KOPT-K1 (cell line): ENCODE measurements around the gene TOM1L1.
"Not testable (repeated sequence)": the region's sequence is repeated elsewhere in the genome, so short reads cannot be mapped to it uniquely, and the experiment has no call there.

Source experiments
- H3K27ac ChIP-seq: fragments of 200-600 bp; sonication (generic); 2 replicates; pipeline ENCODE4 v1.5.1; 2016; ENCODE audit warnings: antibody characterized with exemption, mild to moderate bottlenecking, low read depth, low read length; ENCODE audit not compliant: poor library complexity, severe bottlenecking
- H3K36me3 ChIP-seq: fragments of 200-600 bp; sonication (generic); 2 replicates; pipeline ENCODE4 v1.5.1; 2017; ENCODE audit warnings: antibody characterized with exemption, mild to moderate bottlenecking, low read length, moderate library complexity; ENCODE audit not compliant: insufficient read depth
- H3K9me3 ChIP-seq: fragments of 200-600 bp; sonication (generic); 2 replicates; pipeline ENCODE4 v1.5.1; 2017; ENCODE audit warnings: antibody characterized with exemption, low read length, mild to moderate bottlenecking; ENCODE audit not compliant: insufficient read depth, poor library complexity, severe bottlenecking

The TOM1L1 gene, protein sequence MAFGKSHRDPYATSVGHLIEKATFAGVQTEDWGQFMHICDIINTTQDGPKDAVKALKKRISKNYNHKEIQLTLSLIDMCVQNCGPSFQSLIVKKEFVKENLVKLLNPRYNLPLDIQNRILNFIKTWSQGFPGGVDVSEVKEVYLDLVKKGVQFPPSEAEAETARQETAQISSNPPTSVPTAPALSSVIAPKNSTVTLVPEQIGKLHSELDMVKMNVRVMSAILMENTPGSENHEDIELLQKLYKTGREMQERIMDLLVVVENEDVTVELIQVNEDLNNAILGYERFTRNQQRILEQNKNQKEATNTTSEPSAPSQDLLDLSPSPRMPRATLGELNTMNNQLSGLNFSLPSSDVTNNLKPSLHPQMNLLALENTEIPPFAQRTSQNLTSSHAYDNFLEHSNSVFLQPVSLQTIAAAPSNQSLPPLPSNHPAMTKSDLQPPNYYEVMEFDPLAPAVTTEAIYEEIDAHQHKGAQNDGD

DNA sequence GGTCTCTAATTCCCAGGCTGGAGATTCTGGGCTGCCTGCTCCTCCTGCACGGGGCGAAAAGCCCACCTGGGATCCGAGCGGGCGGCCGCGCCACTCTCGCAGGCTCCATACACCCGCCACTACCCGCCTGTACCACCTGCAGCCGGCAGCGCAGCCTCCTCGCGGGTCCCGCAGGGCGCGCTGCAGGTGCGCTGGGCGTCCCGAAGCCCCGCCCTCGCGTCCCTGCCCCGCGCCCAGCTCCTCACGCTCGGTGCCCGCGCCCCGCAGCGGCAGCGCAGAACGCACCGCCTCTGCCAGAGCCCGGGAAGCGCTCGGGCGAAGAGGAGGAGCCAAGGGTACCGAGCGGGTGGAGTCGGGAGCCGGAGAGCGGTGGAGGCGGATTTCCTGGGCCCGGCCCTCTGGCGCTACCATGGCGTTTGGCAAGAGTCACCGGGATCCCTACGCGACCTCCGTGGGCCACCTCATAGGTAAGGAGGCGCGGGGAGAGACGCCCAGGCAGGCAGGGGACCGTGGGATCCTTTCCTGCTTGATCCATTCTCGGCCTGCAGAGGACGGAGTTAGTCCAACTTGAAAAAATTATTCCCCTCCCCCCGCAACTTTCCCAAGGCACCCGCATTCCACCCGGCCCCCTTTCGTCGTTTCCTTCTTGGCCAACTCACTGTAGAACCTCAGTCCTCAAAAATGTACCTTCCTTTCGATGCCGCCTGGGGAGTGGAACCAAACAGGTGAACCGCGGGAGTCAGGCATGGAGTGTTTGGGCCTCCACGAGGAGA lies at the start of gene TOM1L1:
Gene TOM1L1, plus strand, starts transcription at position 396 of the 773 bp plus-strand sequence. Its CDS starts 14 bp downstream, at position 410.
- no peaks in the 10 kb centered on the region for H3K9me3 ChIP-seq
- H3K36me3 ChIP-seq = no peaks in the 10 kb centered on the region
- H3K27ac ChIP-seq = no peak within 1 kb of the TSS

DNA sequence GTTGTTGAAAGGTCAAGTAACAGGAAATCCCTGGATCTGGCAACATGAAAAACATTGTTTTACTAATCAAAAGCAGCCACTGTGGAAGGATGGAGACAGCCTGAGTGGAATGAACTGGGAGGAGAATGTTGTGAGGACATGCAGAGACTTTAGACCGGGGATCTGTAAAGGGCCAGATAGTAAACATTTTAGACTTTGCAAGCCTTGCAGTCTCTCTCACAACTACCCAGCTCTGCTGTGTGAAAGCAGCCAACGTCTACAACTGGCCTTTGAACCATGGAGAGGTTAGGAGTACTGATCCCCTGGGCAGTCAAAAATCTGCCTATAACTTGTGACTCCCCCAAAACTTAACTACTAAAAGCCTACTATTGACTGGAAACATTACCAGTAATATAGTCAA lies 41.5 kb upstream of the TOM1L1 start:
- H3K9me3 ChIP-seq = no peaks in the 10 kb centered on the region

DNA sequence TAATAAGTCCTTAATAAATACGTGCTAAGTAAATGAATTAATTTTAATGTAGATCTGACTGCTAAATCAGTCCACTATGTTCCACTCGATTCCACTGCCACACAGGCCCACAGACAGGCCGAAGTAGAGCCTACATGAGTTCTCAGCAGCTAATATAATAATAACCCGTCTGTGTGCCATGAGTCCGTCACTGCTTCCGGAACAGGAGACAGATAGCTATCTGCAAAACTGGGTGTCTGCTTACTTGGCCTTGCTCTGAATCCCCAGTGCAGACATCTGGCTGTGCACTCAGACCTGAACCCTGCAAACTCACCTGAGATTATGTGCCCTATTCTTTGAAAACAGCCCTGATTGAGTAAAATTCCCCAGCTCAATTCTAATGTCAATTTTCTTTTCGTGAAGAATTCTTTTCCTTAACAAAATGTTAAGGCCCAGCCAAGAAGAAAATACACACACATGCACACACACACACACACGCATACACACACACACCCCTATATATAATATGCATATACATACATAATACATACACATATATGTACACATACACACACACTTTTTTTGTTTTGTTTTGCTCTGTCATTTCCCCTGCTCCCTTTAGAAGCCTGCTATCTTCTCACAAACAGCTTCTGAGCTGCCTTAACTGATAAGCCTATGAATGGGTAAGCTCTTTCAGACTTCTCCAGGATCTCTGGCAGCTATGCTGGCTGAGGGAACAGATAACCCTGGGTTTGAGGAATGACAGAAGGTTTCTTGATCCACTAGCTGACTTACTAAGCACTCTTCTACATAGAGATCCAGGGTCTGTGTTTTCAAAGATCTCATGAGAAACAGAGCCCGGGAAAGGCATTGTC lies 39.8 kb upstream of the TOM1L1 start:
- Histone ChIP-seq H3K27ac (no peak overlapping the region), H3K9me3 (no peaks in the 10 kb centered on the region), H3K36me3 (no peaks in the 10 kb centered on the region)

More for the DNA sequence above, 41.5 kb upstream of the TOM1L1 start:
- Histone ChIP-seq H3K36me3 (no peaks in the 10 kb centered on the region), H3K27ac (no peak overlapping the region)

DNA sequence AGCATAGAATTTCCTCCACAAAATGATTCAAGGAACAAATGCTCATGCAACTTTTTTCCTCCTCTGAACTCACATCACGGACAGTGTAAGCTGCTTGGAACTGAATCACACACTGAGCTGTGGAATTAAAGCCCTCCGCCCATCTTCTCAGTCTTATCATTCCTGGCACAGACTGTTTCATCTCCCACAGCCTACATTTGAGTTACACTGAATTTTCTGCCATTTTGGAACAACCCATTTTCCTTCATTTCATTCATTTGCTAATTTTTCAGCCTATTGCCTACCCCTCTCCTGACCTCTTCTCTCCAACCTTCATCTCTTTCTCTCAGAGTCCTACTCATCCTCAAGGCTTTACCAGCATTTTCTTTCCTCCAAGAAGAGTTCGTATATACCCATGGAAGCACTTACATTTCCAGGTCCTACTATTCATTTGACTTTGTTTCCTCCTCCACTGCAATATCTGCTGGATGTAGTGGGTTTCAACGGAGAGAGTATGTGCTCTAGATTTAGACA lies 39.1 kb upstream of the TOM1L1 start:
- no peaks in the 10 kb centered on the region for H3K9me3 ChIP-seq
- H3K36me3 ChIP-seq = no peaks in the 10 kb centered on the region

DNA sequence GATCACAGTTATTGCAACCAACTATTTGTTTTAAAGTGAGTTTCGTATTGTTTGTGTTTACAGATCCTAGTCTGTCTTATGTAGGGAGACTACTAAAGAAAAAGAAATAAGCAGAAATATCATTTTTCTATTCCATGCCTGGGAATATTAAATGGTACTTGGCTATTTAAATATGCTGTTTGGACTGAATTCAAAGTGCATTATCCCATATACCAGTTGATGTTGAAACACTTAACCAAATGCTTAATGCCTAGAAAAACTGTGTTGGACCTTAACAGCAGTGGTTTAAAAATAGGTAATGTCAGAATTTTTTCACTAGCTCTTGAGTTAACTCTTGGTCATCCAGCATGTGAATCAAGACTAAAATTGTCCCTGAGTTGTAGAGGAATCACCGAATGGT lies 37.5 kb upstream of the TOM1L1 start:
- Histone ChIP-seq H3K27ac (no peak overlapping the region), H3K36me3 (no peaks in the 10 kb centered on the region), H3K9me3 (no peaks in the 10 kb centered on the region)

More for the DNA sequence above, 39.1 kb upstream of the TOM1L1 start:
- no peak overlapping the region for H3K27ac ChIP-seq

DNA sequence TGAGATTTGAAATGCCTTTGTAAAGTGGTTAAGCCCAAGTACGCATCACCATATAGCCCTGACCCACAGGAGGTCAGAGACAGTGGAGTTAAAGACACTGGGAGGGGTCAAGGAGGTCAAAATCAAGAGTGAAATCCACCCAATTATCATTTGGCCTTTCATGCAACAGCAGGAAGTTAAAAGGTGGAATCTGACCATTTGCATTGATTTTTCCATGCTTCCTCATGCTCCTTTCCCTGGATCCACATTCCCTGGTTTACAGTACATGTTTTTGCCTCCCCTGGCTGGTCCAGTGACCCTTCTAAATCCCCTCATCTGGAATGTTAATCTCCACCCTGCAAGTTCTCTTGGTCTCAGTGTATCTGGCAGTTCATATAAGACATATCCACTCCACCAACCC lies 36.6 kb upstream of the TOM1L1 start:
- Histone ChIP-seq H3K9me3 (no peaks in the 10 kb centered on the region), H3K36me3 (no peaks in the 10 kb centered on the region), H3K27ac (no peak overlapping the region)

DNA sequence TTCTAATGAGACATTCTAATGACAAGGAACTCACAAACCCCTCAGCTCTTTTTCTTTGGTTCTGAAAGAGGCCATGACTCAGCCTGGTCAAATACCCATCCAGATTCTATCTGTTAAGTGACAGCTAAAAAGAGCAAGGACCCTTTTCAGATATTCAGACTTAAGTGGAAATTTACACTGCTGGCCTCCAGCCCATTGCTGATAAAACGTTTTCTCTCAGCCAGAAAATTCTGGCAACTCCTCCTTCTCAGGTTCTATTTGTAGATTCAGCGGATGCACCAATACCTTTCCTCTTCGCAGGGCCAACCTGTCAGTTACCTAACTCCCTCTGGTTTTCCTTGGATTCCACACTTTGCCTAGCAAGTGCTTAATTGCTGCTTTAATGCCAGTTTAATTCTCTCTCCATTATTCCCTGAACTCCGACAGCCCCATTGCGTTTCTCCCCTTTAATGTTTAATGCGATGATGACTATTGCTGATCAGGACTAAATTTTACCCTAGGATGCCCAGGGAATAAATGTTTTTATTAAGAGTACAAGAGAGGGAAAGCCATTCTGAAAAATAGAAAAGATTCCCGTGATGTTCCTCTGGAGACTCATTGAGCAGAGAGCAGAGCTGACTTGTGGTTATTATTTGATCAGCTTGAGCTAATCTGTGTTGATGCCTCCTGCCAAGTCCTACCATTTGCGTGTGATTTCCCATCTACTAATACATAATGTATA lies 35.9 kb upstream of the TOM1L1 start:
- Histone ChIP-seq H3K36me3 (no peaks in the 10 kb centered on the region), H3K9me3 (no peaks in the 10 kb centered on the region), H3K27ac (no peak overlapping the region)

DNA sequence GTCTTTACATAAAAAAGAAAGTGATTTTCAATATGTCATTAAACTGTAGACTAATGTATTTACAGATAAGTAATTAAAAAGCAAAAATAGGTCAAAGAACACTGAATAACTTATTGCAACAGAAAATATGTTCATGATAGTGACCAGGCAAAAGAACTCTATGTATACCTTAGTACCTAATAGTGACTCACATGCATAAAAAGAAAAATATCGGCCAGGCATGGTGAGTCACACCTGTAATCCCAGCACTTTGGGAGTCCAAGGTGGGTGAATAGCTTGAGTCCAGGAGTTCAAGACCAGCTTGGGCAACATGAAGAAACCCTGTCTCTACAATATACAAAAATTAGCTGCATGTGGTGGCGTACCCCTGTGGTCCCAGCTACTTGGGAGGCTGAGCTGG lies 33.0 kb upstream of the TOM1L1 start:
- Histone ChIP-seq H3K9me3 (no peaks in the 10 kb centered on the region), H3K27ac (no peak overlapping the region), H3K36me3 (no peaks in the 10 kb centered on the region)

DNA sequence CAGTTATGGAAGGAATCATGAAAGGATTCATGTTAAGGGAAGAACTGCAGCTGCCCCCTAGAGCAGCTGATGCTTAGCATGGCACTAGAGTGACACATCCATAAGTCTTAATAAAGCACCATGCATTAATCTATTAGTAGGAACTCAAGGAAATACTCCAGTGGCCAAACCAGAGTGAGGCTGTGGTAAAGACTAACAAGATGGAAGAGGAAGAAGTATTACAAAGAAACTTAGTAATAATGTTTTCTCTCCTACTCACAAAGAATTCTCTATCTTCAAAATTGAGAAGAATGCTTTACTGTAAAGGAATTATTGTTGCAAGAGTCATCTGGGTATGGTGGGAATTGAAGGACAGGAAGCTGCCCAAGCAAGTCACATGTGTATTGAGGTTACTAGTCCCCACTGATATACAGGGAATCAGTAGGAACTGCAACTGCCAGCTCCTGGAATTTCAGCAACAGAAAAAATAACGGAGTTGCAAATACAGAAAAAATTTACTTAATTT lies 29.9 kb upstream of the TOM1L1 start:
- Histone ChIP-seq H3K27ac (no peak overlapping the region), H3K36me3 (no peaks in the 10 kb centered on the region), H3K9me3 (no peaks in the 10 kb centered on the region)

DNA sequence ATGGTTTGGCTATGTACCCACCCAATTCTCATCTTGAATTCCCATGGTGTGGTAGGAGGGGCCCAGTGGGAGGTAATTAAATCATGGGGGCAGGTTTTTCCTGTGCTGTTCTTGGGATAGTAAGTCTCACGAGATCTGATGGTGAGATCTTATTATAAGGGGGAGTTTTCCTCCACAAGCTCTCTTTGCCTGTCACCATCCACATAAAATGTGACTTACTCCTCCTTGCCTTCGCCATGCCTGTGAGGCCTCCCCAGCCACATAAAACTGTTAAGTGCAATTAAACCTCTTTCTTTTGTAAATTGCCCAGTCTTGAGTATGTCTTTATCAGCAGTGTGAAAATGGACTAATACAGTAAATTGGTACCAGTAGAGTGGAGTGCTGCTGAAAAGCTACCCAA lies 24.7 kb upstream of the TOM1L1 start:
- H3K27ac ChIP-seq, H3K36me3 ChIP-seq, H3K9me3 ChIP-seq: not testable (repeated sequence)

DNA sequence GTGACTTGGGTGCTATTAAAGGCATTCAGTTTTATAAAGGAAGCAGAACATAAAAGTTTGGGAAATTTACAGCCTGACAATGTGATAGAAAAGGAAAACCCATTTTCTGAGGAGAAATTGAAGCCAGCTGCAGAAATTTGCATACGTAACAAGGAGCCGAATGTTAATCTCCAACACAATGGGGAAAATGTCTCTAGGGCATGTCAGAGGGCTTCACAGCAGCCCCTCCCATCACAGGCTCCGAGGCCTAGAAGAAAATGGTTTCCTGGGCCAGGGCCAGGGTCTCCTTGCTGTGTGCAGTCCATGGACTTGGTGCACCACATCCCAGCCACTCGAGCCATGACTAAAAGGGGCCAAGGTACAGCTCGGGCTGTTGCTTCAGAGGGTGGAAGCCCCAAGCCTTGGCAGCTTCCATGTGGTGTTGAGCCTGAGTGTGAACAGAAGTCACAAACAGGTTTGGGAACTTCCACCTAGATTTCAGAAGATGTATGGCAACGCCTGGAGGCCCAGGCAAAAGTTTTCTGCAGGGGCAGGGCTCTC lies 23.9 kb upstream of the TOM1L1 start:
- Histone ChIP-seq H3K9me3 (no peaks in the 10 kb centered on the region), H3K36me3 (no peaks in the 10 kb centered on the region), H3K27ac (no peak overlapping the region)

DNA sequence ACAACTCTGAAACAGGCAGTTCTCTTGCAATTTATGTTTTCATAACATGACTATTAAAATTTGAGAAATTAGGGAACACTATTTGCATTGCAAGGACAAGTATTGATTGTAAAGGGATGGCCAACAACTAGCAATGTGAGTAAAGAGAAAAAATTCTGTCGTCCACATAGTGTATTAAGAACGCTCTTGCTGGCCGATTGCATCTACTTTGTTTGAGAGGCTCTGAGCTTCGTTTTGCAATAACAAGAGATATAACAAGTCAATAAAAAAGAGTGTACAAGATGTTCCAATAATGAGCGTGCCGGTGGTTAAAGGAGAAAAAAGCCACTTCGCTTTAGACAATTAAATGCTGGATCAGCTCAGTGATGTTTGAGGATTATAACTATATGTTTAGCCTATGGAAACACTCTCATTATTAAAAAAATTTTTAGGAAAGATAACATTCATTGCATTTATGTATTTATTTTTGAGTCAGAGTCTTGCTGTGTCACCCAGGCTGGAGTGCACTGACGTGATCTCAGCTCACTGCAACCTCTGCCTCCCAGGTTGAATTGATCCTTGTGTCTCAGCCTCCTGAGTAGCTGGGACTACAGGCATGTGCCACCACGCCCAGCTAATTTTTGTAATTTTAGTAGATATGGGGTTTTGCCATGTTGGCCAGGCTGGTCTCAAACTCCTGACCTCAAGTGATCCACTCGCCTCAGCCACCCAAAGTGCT lies 19.2 kb upstream of the TOM1L1 start:
- no peaks in the 10 kb centered on the region for H3K9me3 ChIP-seq
- no peaks in the 10 kb centered on the region for H3K36me3 ChIP-seq
- H3K27ac ChIP-seq = no peak overlapping the region

DNA sequence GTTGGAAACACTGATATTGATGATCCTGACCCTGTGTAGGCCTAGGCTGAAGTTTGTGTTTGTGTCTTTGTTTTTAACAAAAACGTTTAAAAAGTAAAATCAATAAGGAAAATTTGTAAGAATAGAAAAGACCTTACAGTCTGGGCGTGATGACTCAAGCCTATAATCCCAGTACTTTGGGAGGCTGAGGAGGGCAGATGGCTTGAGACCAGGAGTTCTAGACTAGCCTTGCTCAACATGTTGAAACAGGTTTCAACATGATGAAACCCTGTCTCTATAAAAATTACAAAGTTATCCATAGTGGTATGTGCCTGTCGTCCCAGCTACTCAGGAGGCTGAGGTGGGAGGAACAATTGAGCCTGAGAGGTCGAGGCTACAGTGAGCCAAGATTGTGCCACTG lies 18.3 kb upstream of the TOM1L1 start:
- Histone ChIP-seq H3K9me3 (no peaks in the 10 kb centered on the region), H3K27ac (no peak overlapping the region), H3K36me3 (no peaks in the 10 kb centered on the region)
